ENCODE results near the gene VEGFD.

DNA sequence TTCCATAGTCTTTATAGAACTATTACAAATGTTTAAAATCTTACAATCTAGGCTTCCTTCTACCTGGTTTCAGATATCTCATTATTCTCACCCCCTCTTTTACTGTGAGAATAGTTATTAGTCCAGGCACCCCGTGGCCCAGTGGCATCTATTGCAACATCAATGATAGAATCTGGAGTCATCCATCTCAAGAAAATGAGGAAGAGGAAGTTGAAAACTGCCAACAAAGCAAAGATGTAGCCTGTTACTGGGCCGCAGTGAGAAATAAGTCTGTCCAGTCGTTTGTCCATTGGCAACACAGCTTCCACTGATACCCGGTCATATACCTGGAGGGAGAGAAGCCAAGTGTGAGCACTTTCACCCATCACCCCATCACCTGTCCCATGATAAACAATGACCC, 62.8 kb downstream of the VEGFD start:
- TF ChIP-seq, protein P1, sequence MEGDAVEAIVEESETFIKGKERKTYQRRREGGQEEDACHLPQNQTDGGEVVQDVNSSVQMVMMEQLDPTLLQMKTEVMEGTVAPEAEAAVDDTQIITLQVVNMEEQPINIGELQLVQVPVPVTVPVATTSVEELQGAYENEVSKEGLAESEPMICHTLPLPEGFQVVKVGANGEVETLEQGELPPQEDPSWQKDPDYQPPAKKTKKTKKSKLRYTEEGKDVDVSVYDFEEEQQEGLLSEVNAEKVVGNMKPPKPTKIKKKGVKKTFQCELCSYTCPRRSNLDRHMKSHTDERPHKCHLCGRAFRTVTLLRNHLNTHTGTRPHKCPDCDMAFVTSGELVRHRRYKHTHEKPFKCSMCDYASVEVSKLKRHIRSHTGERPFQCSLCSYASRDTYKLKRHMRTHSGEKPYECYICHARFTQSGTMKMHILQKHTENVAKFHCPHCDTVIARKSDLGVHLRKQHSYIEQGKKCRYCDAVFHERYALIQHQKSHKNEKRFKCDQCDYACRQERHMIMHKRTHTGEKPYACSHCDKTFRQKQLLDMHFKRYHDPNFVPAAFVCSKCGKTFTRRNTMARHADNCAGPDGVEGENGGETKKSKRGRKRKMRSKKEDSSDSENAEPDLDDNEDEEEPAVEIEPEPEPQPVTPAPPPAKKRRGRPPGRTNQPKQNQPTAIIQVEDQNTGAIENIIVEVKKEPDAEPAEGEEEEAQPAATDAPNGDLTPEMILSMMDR (conservative IDR thresholded peaks at IDR 0.05; ENCODE audit: low read depth, low read length), result no peak
- no peak for TF ChIP-seq MAZ (IDR thresholded peaks at IDR 0.05; ENCODE audit: borderline replicate concordance, low read depth, low read length)
- TF ChIP-seq POLR2A (IDR thresholded peaks at IDR 0.05; ENCODE audit: low read depth, low read length), result no peak
- no peak for TF ChIP-seq ELK1 (IDR thresholded peaks at IDR 0.05; ENCODE audit: borderline replicate concordance, low read depth, low read length)
- TF ChIP-seq SMC3 (IDR thresholded peaks at IDR 0.05; ENCODE audit: low read depth, low read length), result no peak
- no peak for TF ChIP-seq FOS (IDR thresholded peaks at IDR 0.05; ENCODE audit: low read depth, low read length)

All from IMR-90 (cell line).